ENCODE measurements around the gene USP40.

Gene USP40

DNA sequence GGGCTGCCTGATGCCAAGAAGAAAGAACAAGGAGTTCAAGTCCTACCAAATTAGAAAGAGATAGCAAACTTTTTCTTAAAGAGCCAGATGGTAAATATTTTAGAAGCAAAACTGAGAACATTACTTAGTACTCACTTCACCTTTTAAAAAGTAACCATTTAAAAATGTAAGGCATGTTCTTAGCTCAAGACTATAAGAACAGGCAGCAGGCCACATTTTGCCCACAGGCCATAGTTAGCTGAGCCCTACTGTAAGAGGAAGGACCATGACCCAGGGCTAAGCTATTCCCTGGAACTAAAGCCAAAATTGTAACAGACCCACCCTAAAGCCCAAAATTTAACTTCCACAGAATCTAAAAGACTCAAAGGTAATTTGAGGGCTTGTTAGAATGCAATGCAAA lies 31.3 kb downstream of the USP40 start:
- no peak for DNase-seq (ENCODE audit: low read depth)
- H3K4me3 ChIP-seq (ENCODE audit: low read length), result no peak overlapping the region
- TF ChIP-seq, protein P1, sequence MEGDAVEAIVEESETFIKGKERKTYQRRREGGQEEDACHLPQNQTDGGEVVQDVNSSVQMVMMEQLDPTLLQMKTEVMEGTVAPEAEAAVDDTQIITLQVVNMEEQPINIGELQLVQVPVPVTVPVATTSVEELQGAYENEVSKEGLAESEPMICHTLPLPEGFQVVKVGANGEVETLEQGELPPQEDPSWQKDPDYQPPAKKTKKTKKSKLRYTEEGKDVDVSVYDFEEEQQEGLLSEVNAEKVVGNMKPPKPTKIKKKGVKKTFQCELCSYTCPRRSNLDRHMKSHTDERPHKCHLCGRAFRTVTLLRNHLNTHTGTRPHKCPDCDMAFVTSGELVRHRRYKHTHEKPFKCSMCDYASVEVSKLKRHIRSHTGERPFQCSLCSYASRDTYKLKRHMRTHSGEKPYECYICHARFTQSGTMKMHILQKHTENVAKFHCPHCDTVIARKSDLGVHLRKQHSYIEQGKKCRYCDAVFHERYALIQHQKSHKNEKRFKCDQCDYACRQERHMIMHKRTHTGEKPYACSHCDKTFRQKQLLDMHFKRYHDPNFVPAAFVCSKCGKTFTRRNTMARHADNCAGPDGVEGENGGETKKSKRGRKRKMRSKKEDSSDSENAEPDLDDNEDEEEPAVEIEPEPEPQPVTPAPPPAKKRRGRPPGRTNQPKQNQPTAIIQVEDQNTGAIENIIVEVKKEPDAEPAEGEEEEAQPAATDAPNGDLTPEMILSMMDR (conservative IDR thresholded peaks at IDR 0.05; ENCODE audit: low read depth, low read length), result no peak

DNA sequence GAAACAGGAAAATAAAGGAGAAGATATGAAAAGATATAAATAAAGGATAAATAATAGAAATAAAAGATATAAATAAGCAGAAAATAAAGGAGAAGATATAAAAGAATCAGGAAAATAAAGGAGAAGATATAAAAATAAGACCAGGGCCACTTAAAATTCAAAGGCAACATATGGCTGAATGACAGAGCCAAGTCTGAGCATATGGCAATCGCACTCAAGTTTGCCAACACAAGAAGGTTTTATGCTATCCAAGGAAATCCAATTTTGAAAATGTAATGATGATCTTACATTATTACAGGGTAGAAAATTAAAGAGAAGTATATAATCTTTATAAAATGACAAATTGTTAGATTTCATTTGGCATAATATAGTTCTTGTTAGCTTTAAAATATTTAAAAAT lies 33.6 kb downstream of the USP40 start:
- H3K4me3 ChIP-seq (ENCODE audit: low read length), result no peak overlapping the region
- TF ChIP-seq, protein P1 (conservative IDR thresholded peaks at IDR 0.05; ENCODE audit: low read depth, low read length), result no peak
- DNase-seq (ENCODE audit: low read depth), result no peak

DNA sequence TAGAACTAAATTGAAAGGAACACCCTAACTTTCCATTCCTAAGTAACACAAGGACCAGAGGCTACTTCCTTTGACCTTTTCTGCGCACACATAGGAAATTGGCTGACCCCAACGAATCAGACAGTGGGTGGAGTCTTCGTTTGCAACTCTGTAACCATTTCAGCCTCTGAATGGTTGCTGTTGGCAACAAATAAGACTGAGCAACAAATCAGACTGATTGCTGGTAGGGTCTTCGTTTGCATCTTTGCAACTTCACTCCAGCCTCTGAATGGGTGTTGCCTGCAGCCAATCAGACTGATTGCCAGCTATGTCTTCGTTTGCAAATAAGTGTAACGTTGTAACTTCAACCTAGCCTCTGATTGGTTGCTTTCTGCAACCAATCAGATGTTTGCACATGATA lies 34.6 kb downstream of the USP40 start:
- DNase-seq (ENCODE audit: low read depth), result no peak
- TF ChIP-seq, protein P1 (conservative IDR thresholded peaks at IDR 0.05; ENCODE audit: low read depth, low read length), result no peak
- H3K4me3 ChIP-seq (ENCODE audit: low read length), result no peak overlapping the region

DNA sequence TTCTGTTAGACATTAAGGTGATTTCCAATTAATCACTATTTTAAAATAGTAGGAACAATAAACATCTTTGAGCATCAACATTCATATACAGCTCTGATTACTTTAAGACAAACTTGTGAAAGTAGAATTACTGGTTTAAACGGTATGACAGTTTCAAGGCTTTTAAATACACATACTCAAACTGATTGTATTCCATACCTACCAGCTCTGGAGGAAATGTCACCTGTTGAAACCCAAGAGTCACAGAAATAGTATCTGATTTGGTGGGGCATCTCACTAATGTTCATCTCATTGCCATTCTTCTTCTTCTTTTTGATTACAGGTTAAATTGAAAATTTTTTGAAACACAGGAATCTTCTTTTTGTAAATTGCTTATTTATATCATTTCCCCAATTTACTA lies 36.2 kb downstream of the USP40 start:
- no peak for DNase-seq (ENCODE audit: low read depth)

DNA sequence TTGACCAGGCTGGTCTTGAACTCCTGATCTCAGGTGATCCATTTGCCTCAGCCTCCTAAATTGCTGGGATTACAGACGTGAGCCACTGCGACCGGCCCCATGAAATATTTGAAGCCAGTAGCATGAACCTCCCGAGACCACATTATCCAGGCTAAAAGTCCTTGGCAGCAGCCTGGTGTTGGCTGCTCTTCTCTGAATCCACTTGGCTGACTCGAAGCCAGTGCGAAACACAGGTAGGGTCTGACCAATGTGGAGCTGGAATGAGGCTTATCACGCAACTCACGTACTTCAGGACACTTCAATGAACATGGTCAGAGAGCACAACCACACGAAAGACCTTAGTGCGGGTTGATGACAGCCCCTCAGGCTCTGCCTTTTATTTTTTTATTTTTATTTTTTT lies 38.4 kb downstream of the USP40 start:
- TF ChIP-seq, protein P1 (conservative IDR thresholded peaks at IDR 0.05; ENCODE audit: low read depth, low read length), result no peak
- no peak overlapping the region for H3K4me3 ChIP-seq (ENCODE audit: low read length)
- DNase-seq (ENCODE audit: low read depth), result no peak

More for the DNA sequence above, 36.2 kb downstream of the USP40 start:
- TF ChIP-seq, protein P1 (conservative IDR thresholded peaks at IDR 0.05; ENCODE audit: low read depth, low read length), result no peak
- H3K4me3 ChIP-seq (ENCODE audit: low read length), result no peak overlapping the region

DNA sequence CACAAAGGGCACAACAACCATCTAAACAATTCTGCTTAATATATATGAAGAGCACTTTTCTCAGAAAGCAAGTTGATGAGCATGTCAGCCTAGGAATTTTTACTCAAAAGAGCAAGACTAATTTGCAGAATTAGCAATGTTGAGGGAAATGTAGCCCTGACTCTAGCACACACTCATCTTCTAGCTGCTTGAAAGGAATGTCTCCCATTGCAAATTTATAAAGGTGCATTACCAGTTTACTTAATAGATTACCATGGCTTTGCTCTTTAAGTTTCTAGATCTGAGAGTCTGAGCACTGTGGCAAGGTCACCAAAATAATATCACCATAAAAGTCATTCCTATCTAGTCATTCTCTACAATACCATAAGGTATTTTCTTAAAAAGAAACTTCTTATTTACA lies 40.8 kb downstream of the USP40 start:
- H3K4me3 ChIP-seq (ENCODE audit: low read length), result no peak overlapping the region
- DNase-seq (ENCODE audit: low read depth), result no peak
- TF ChIP-seq, protein P1 (conservative IDR thresholded peaks at IDR 0.05; ENCODE audit: low read depth, low read length), result no peak

DNA sequence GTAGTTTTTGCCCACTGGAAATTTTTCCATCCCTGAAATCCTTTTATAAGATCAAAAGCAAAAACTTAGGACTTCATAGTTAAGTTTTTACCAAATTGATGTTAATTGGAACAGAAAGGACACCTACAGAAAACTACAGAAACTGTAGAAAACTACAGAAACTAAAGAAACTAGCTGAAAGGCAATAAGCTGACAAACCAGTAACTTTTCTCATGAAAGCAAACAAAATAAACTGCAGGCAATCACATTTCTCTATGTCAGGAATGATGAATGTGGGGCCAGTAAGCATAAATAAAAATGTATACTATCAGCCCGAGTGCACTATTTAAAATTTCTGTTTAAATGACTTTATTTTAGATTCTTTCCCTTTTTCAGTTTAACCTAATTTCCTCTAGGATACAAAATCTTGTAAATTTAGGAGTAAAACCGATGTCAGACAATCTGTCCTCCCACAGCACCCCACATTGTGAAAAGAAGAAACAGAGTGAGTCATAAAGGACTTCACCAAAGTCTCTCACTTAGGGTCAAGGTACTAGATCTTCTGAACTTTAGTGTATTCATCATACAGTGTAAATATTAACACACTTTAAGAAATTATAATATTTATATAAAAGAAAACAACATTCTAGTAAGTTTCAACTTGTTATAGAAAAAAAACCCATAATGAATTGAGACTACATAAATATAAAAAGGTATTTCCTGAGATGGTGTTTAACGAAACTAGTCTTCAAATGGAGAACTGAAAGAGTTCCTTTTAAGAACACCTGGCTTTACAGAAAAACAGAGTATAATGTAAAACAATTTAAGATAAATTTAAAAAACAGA lies 46.6 kb downstream of the USP40 start:
- no peak for DNase-seq (ENCODE audit: low read depth)
- TF ChIP-seq, protein P1 (conservative IDR thresholded peaks at IDR 0.05; ENCODE audit: low read depth, low read length), result no peak

More for the DNA sequence above, 46.6 kb downstream of the USP40 start:
- H3K4me3 ChIP-seq (ENCODE audit: low read length), result no peak overlapping the region

Data from retinal pigment epithelial cell (primary cell).